ENCODE data around the gene RPTOR.

RPTOR gene

DNA sequence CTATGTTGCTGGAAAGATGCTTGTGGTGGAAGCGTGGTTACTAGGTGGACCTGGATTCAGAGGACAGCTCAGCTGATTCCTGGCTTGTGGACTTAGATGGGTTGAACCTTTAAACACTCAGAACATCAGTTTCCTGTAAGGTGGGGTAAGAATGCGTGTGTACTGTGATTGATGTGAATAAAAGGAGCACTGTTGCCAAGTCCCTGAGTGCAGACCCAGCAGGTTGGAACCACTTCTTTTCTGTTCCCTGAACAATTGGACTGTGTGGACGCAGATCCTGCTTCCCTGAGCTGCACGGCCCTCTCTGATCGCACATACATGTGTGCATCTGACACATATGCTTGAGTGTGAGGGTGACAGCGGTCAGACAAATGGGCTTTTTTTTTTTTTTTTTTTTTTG is 37.5 kb downstream of the RPTOR start:
- TF ChIP-seq POLR2A (IDR thresholded peaks at IDR 0.05; ENCODE audit: low read depth, low read length): no peak
- no peak for DNase-seq (ENCODE audit: insufficient read length, low spot score)
- no peak for FAIRE-seq

DNA sequence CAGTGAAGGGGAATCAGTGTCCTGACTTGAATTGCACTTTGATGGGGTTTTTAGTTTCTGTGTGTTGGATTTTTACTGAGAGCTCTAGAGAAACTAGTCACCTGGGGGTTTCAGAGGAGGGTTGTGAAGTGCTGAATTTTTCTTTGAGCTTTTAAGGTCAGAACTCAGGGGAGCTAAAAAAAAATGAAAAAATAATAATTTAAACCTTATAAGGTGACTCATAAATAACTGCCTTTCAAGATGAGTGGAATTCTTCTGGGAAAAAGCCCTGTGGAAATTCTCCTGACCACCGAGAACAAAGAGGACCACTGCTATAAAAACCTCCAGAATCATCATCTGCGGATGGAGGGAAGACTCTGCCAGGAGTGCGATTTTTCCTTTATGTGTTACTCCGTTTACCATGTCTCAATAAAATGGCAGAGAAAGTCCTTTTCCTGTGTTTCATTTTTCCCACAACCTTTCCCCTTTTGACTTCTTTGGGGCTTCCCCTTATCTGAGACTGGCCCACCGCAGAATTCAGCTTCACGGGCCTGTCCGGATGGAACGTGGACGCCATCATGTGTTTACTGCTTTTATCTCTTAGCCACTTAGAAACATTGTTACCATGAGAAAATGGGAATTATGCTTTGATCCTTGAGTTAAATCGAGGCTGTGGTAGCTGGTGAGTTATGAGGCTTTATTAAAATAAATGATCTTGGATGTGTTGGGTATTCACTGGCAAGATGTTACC is 39.7 kb downstream of the RPTOR start:
- no peak for TF ChIP-seq POLR2A (IDR thresholded peaks at IDR 0.05; ENCODE audit: low read depth, low read length)
- DNase-seq (ENCODE audit: insufficient read length, low spot score): no peak
- no peak for FAIRE-seq

DNA sequence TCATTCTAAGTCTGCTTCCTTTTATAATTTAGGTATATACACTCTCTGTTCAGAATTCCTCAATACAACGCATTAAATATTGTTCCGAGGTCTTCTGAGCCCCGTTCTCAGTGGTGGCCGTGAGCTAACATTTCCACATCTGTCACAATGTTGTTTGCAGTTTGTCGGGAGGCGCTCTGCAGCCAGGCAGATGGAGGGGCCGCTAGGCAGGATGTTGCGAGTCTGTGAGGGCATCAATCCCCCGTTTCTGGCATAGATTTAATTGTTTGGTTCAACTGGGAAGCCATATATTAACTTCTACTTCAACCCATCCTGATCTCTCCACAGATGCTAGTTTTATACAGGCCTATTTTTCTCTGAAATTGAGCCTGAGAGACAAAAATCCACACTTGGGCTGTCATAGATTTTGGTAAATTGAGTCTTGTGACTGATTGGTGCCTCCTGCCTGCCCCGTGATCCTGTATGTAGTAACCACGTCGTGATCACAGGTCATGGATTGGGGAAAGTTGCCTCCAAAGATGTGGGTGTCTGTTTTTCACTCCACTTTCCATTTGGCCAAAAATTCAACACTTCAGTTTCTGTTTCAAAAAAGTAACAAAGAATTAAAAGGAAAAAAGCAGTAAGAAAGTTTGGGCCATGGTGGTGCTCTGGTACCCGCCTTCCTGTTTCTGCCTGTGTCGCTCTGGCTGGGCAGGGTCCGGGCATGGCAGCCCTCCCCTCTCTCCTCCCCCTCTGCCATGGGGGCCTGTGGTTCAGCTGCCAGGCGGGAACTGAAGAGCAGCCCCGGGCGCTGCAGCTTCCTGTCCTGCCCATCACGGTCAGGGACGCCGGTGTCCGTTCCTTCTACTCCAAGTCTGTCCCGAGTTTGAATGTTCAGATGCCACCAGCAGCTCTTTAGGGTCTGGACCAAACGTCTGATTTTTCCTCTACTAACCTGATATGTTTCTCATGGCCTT is 41.5 kb downstream of the RPTOR start:
- FAIRE-seq (no peak), DNase-seq (ENCODE audit: insufficient read length, low spot score) (no peak)
- TF ChIP-seq POLR2A (IDR thresholded peaks at IDR 0.05; ENCODE audit: low read depth, low read length): no peak

DNA sequence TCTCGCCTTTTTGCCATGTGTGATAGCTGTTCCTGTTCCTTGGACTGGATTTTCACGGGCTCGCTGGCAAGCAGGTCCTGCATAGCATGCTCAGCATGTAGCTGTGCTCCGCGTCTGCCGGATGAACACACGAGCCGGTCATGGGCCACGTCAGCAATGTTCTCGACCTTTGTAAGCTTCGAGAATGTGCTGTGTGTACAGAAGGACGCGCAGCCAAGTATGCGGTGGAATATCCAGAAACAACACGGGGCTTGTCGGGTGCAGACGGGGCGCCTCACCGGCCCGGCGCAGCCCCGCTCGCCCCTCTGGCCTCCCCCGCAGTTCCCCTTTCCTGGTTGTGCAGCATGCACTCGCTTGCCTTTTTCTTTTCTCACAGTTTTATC is 42.2 kb downstream of the RPTOR start:
- TF ChIP-seq POLR2A (IDR thresholded peaks at IDR 0.05; ENCODE audit: low read depth, low read length): no peak
- FAIRE-seq (no peak), DNase-seq (ENCODE audit: insufficient read length, low spot score) (no peak)

DNA sequence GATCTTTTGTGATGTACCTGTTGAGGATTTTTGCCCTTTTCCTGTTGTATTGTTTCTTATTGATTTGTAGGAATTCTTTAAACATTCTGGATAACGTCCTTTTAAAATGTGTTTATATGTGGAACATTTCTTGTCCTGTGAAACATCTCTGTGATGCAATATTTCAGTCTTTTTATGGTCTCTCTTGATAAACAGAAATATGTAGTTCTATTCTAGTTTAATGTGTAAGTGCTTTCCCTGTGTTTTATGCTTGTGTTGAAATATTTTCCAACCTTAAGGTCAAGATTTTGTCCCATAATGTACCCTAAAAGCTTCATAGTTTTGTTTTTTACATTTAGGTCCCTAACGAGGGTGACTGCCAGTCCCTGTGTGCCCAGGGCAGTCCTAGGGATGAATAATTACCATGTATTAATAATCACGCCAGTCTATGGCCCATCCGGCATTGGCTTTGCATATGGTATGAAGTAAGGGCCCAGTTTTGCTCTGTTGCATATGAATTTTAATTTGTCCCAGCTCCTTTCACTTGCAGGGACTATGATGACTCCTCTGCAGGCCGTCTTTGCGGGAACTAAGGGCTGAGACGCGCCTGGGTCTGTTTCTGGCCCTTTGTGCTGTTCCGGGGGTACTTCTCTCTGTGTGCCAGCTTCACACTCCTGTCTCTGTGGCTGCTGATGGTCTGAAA is 44.2 kb downstream of the RPTOR start:
- FAIRE-seq: no peak
- no peak for DNase-seq (ENCODE audit: insufficient read length, low spot score)
- TF ChIP-seq POLR2A (IDR thresholded peaks at IDR 0.05; ENCODE audit: low read depth, low read length): no peak

DNA sequence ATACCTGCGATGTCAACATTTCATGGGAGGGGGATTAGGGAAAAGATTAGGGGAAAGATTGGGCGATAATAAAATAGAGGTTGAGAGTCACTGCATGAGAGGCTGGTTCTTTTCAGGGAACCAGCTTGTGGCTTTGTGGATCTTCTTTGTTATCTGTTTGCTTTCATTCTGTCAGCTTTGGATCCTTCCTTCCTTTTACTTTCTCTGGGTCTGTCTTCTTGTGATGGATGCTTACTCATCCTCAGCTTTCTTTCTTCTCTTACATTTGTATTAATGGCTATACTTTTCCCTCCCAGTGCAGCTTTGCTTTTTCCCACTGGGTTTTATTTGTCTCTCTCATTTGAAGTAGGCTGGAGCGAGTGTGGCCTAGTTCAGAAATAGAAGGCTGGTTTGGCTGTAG is 47.1 kb downstream of the RPTOR start:
- DNase-seq (ENCODE audit: insufficient read length, low spot score) (no peak), FAIRE-seq (no peak)
- TF ChIP-seq POLR2A (IDR thresholded peaks at IDR 0.05; ENCODE audit: low read depth, low read length): no peak

DNA sequence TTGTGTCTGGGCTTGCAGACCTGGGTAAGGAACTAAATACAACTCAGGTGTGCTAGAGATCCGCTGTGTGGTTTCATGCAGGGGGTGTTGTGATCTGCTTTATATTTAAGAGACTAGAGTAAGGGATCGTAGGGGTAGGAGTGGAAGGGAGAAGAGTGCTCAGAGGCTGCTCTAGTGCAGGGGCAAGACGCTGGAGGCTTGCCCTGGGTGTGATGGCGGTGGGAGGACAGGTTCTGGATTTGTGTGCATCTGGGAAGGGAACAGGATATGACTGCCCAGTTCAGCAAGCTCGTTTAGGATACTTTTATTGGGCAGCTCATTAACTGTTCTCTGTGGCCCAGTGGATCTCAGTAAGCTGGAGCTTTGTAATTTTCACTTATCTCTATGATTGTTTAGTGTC is 47.6 kb downstream of the RPTOR start:
- no peak for TF ChIP-seq POLR2A (IDR thresholded peaks at IDR 0.05; ENCODE audit: low read depth, low read length)
- FAIRE-seq (no peak), DNase-seq (ENCODE audit: insufficient read length, low spot score) (no peak)

DNA sequence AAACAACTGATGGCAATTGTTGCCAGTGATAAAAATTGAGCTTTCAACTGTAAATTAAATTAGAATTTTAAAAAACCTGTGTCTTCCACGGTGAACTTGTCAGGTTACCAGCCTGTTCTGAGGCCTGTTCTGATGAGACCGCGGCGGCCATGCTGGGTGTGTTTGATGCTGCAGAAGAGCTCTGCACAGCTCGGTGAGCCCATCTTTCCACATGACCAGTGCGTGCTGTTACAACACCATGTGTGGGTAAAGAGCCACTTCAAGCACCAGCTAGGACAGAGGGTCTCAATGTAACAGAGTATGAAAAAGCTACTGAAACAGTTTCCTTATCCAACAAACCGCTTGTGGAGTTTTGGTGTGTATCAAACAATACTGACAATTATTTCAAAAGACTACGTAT is 48.5 kb downstream of the RPTOR start:
- no peak for TF ChIP-seq POLR2A (IDR thresholded peaks at IDR 0.05; ENCODE audit: low read depth, low read length)
- FAIRE-seq: no peak
- DNase-seq (ENCODE audit: insufficient read length, low spot score): no peak

DNA sequence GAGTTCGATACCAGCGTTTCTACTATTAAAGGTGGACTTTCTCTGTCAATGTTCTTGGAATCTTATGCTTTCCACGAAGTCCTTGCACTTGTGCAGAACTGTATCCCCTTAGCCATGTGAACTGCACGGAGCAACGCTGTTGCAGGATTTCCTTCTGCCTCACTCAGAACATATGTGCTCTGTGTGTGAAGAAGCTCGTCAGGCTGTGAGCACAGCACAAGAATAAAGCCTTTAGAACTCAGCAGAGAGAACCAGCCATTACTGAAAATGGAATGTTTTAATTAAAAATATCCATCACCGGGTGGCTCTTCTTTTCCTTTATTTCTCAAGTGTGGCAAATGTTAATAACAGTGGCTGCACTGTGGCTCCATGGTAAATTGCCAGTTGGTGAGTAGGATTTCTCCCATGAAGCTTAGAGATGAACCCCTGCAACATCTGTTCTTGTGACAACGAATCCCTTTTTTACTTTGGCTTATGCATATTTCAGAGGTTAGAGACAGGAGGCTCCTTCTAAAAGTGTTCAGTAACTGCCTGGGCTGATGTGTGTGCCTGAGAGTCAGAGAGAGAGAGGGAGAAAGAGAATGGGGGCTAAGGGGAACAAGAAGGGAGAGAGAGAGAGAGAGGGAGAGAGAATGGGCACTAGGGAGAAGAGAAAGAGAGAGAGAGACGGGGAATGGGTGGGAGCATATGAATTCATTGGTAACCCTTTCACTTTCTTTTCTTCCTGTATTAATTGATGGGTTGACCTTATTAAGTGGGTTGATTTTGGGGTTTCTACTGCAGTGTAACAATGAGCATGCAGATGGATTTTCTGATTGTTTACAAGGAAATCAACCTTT is 50.0 kb downstream of the RPTOR start:
- FAIRE-seq (no peak), DNase-seq (ENCODE audit: insufficient read length, low spot score) (no peak)
- no peak for TF ChIP-seq POLR2A (IDR thresholded peaks at IDR 0.05; ENCODE audit: low read depth, low read length)

DNA sequence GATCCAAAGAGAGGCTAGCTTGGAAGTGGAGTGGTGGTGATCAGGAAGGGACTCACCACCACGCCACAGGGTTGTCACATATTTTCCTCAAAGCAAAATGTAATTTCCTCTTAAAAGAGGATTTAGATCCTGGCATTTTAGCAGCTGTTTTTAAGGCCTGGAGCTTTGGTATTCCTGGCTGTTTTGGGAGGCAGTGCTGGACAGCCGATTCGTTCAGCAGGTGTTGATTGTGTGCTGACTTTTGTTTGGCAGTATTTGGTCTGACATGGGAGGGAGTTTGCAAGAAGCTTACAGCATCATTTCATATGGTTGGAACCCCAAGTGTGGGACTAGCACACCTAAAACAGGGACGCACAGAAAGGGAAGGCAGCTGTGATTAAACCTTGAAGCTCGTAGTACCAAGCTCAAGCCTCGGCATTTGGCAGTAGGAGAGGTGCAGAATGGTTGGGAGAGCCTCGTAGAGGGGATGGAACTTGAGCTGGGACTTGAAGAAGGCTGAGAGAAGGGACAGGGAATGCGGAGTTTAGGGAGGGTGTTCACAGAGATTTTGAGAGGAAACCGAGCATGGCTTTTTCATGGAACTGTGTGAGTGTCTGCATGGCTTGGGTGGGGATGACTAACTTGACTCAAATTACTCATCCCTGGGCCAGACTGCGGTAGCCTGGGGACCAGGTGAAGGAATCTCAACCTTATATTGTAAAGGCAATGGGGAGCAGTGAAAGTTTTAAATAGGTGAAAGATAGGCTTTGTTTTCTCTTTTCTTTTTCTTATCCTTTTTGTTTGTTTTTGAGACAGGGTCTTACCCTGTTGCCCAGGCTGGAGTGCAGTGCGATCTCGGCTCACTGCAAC is 52.3 kb downstream of the RPTOR start:
- FAIRE-seq (no peak), DNase-seq (ENCODE audit: insufficient read length, low spot score) (peak; percentile 63)
- no peak for TF ChIP-seq POLR2A (IDR thresholded peaks at IDR 0.05; ENCODE audit: low read depth, low read length)

DNA sequence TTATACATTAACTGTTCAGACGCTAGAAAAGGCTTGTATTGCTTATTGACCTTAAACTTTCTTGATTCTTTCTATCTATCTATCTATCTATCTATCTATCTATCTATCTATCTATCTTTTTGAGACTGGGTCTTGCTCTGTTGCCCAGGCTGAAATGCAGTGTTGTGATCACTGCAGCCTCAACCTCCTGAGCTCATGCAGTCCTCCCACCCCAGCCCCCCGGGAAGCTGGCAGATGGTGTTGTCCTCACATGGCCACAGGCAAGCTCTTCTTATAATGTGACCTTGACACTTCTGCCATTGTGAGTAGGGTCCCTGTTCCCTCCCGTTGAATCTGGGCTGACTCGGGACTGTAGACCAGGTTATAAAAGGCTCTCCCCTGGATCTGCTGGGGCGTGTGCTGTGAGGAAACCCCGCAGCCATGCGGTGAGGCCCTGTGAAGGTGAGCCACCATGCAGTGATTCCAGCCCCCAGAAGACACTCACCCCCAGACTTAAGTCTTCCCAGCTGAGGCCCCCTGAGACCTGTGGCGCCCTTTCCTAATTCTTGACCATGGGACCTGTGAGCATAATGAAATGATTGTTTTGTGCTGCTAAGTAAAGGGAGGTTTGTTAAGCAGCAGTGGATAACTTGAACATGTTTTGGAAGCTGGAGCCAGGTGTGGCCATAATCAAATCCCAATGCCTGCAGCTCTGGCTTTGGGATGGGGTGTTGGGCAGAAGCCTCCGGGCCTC is 54.3 kb downstream of the RPTOR start:
- no peak for FAIRE-seq

More for the DNA sequence above, 54.3 kb downstream of the RPTOR start:
- DNase-seq (ENCODE audit: insufficient read length, low spot score): no peak
- TF ChIP-seq POLR2A (IDR thresholded peaks at IDR 0.05; ENCODE audit: low read depth, low read length): no peak
